SK-N-SH (cell line): ENCODE results near the gene ELMO2.

Experiments used
- CHD2 ChIP-seq: fragments of 150-350 bp; IDR thresholded peaks from 2 replicates; pipeline ENCODE4 v1.6.1; 2018; ENCODE audit warnings: low read length; ENCODE audit not compliant: partially characterized antibody
- ELF1 ChIP-seq: IDR thresholded peaks from 2 replicates; pipeline ENCODE4 v1.4.0; 2012
- EZH2phosphoT487 ChIP-seq: fragments of 200-600 bp; sonication (generic); IDR thresholded peaks from 2 replicates; pipeline ENCODE4 v1.6.1; 2017; ENCODE audit warnings: low read depth, mixed run types, mild to moderate bottlenecking, antibody characterized with exemption, moderate library complexity, borderline replicate concordance
- MXI1 ChIP-seq: IDR thresholded peaks from 2 replicates; pipeline ENCODE4 v1.6.1; 2012; ENCODE audit warnings: mild to moderate bottlenecking, low read depth, low read length, improper control_type of control experiment
- POLR2AphosphoS5 ChIP-seq: IDR thresholded peaks from 2 replicates; pipeline ENCODE4 v1.6.1; 2012; ENCODE audit warnings: low read depth, low read length
- RAD21 ChIP-seq: IDR thresholded peaks from 2 replicates; pipeline ENCODE4 v1.6.1; 2012; ENCODE audit warnings: mild to moderate bottlenecking, low read length
- RCOR1 ChIP-seq: fragments of 150-350 bp; IDR thresholded peaks from 2 replicates; pipeline ENCODE4 v1.6.1; 2017; ENCODE audit warnings: antibody characterized with exemption, low read length
- RFX5 ChIP-seq: IDR thresholded peaks from 2 replicates; pipeline ENCODE4 v1.6.1; 2012; ENCODE audit warnings: mild to moderate bottlenecking, improper control_type of control experiment, low read length
- TCF12 ChIP-seq: IDR thresholded peaks from 2 replicates; pipeline ENCODE4 v1.4.0; 2012
- TF ChIP-seq, protein P1 (sequence below): fragments of 200-600 bp; sonication (generic); IDR thresholded peaks from 2 replicates; pipeline ENCODE4 v1.6.1; 2017; ENCODE audit warnings: antibody characterized with exemption, mild to moderate bottlenecking, moderate library complexity
- TF ChIP-seq, protein P2 (sequence below): IDR thresholded peaks from 2 replicates; pipeline ENCODE4 v1.4.0; 2012; ENCODE audit warnings: low read depth, borderline replicate concordance

DNA sequence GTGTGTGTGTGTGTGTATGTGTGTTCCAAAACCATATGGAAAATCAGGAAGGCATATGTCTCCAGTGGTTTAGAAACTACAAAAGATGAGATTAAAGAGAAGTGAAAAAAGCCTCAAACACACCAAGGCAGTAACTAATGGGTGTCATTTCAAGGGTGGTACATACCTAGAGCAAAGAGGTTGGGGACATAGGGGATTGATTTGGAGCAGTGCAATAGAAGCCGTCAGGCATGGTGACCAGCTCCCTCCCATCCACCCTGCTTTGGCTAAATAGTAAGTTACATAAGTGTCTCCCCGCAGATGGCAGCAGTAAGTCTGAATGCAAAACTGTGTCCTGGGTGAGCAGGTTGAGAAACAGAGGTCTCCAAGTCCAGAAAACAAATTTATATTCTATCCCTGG, 10.4 kb upstream of the ELMO2 start:
- TF ChIP-seq, protein P1, sequence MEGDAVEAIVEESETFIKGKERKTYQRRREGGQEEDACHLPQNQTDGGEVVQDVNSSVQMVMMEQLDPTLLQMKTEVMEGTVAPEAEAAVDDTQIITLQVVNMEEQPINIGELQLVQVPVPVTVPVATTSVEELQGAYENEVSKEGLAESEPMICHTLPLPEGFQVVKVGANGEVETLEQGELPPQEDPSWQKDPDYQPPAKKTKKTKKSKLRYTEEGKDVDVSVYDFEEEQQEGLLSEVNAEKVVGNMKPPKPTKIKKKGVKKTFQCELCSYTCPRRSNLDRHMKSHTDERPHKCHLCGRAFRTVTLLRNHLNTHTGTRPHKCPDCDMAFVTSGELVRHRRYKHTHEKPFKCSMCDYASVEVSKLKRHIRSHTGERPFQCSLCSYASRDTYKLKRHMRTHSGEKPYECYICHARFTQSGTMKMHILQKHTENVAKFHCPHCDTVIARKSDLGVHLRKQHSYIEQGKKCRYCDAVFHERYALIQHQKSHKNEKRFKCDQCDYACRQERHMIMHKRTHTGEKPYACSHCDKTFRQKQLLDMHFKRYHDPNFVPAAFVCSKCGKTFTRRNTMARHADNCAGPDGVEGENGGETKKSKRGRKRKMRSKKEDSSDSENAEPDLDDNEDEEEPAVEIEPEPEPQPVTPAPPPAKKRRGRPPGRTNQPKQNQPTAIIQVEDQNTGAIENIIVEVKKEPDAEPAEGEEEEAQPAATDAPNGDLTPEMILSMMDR: no peak
- TF ChIP-seq, protein P2, sequence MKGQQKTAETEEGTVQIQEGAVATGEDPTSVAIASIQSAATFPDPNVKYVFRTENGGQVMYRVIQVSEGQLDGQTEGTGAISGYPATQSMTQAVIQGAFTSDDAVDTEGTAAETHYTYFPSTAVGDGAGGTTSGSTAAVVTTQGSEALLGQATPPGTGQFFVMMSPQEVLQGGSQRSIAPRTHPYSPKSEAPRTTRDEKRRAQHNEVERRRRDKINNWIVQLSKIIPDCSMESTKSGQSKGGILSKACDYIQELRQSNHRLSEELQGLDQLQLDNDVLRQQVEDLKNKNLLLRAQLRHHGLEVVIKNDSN: no peak
- TF ChIP-seq MXI1 (no peak), RAD21 (no peak), TCF12 (no peak), EZH2phosphoT487 (no peak), POLR2AphosphoS5 (no peak), ELF1 (no peak), CHD2 (no peak), RFX5 (no peak), RCOR1 (no peak)
